Hepatocyte (in vitro differentiated cells): Measurements from ENCODE around the gene THEMIS2. TPM values are rescaled to one million over a fixed set of nuclear protein-coding genes. Genes with fewer than 3 reads are reported as not detected.
A peak's percentile ranks its signal among the peaks of the same experiment; 100 is the strongest.

ENCODE experiments used
- DNase-seq: peaks from one replicate; pipeline ENCODE4 v3.0.0-alpha.2; 2016; ENCODE audit warnings: low spot score
- H2AFZ ChIP-seq: fragments of 200-600 bp; sonication (generic); 2 replicates; pipeline ENCODE4 v1.6.0; 2016; ENCODE audit warnings: antibody characterized with exemption, mild to moderate bottlenecking
- H3K27ac ChIP-seq: fragments of 200-600 bp; sonication (generic); 2 replicates; pipeline ENCODE4 v1.5.1; 2016; ENCODE audit warnings: mild to moderate bottlenecking
- H3K27me3 ChIP-seq: fragments of 200-600 bp; sonication (generic); 2 replicates; pipeline ENCODE4 v1.6.1; 2016
- H3K36me3 ChIP-seq: fragments of 200-600 bp; sonication (generic); replicated peaks from 2 replicates; pipeline ENCODE4 v1.5.1; 2016; ENCODE audit warnings: low read depth; ENCODE audit not compliant: insufficient read depth
- H3K4me1 ChIP-seq: fragments of 200-600 bp; sonication (generic); 2 replicates; pipeline ENCODE4 v1.5.1; 2016; ENCODE audit warnings: mild to moderate bottlenecking, moderate library complexity; ENCODE audit not compliant: insufficient read depth
- H3K4me2 ChIP-seq: fragments of 200-600 bp; sonication (generic); 2 replicates; pipeline ENCODE4 v1.6.0; 2016
- H3K4me3 ChIP-seq: fragments of 200-600 bp; sonication (generic); 2 replicates; pipeline ENCODE4 v1.5.1; 2016; ENCODE audit warnings: mild to moderate bottlenecking
- H3K79me2 ChIP-seq: fragments of 200-600 bp; sonication (generic); 2 replicates; pipeline ENCODE4 v1.6.0; 2017; ENCODE audit warnings: mild to moderate bottlenecking
- H3K9me2 ChIP-seq: fragments of 200-600 bp; sonication (generic); replicated peaks from 2 replicates; pipeline ENCODE4 v1.6.0; 2017; ENCODE audit warnings: mild to moderate bottlenecking; ENCODE audit not compliant: insufficient read depth
- H3K9me3 ChIP-seq: fragments of 200-600 bp; sonication (generic); 2 replicates; pipeline ENCODE4 v1.5.1; 2016; ENCODE audit warnings: low read depth, mild to moderate bottlenecking
- H4K20me1 ChIP-seq: fragments of 200-600 bp; sonication (generic); 2 replicates; pipeline ENCODE4 v1.6.0; 2016; ENCODE audit warnings: mild to moderate bottlenecking; ENCODE audit not compliant: insufficient read depth, poor library complexity, severe bottlenecking
- EZH2 ChIP-seq: fragments of 200-600 bp; sonication (generic); IDR thresholded peaks from 2 replicates; pipeline ENCODE4 v1.6.1; 2016; ENCODE audit warnings: antibody characterized with exemption, mild to moderate bottlenecking, borderline replicate concordance
- EZH2phosphoT487 ChIP-seq: fragments of 200-600 bp; sonication (generic); IDR thresholded peaks from one replicate; pipeline ENCODE4 v1.6.1; 2018; ENCODE audit warnings: antibody characterized with exemption, mild to moderate bottlenecking, low read depth, moderate library complexity; ENCODE audit not compliant: unreplicated experiment, severe bottlenecking
- WGBS: methylation state at CpG from one replicate; pipeline ENCODE4 v1.1.6; 2016; ENCODE audit warnings: low lambda C conversion rate; ENCODE audit errors: missing lambda C conversion rate; 5-methylcytosine and 5-hydroxymethylcytosine counted together
- polyA plus RNA-seq: library from polyadenylated mRNA; unstranded; fragments of >200 nt; fragmentation: Nextera tagmentation; extraction: Ambion mirVana; gene quantifications from 2 replicates; pipeline ENCODE4 v1.2.1, GENCODE V29; 2016
- total RNA-seq: library from RNA; depleted of rRNA; stranded (reverse); fragments of >200 nt; gene quantifications from 2 replicates; pipeline ENCODE4 v1.2.3, GENCODE V29; 2014
- TF ChIP-seq, protein P1 (sequence below): fragments of 200-600 bp; sonication (generic); IDR thresholded peaks from 2 replicates; pipeline ENCODE4 v1.5.1; 2016; ENCODE audit warnings: antibody characterized with exemption, mild to moderate bottlenecking; ENCODE audit not compliant: poor library complexity

THEMIS2 gene
- total and polyA plus RNA-seq, 2 experiments from 2014 or later: 1.2 TPM; not detected in 1

DNA sequence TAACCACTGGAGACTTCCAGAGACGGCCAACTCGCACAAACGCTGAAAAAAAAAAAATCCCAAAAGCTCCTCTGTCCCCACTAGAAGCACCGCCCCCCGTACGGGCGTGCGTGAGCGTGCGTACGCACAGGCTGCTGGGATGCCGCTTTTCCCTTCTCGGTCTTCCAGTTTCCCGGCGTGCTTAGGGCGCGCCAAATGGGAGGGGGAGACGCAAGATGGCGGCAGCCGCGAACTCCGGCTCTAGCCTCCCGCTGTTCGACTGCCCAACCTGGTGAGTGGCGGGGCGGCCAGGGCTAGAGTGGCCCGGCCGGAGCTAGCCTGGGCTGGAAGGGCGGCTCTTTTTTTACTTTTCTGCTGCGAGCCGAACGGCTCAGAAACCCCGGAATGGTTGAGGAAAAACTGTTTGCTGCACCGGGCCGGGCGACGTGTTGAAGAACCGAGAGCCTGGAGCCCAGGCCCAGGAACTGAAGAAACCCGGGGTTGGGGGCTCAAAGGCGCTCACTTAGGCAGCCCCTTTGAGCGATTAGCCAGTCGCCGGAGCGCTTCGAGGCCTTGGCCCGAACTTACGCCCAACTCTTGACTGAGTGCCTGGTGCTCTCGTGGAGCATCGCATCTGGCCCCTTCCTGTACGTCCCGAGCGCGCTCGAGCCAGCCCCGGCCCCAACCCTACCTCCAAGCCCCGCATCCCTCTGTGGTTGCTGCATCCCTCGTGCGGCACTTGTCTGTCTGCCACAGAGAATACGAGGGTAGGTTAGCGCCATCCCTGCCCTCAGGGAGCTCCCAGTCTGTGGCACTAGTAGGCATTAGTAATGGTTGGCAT lies 41.5 kb upstream of the THEMIS2 start, which contains the start of gene PPP1R8:
Gene PPP1R8 (plus strand): TSS at position 162 of the 820 bp plus-strand sequence. CDS start 54 bp downstream, at position 216.
- peak within 1 kb of the TSS; percentile 89 for H3K4me2 ChIP-seq
- H3K4me1 ChIP-seq: peaks cover 12% of the 10 kb centered on the region
- peaks cover 51% of the 10 kb centered on the region for H3K79me2 ChIP-seq
- peaks cover 6% of the 10 kb centered on the region for H4K20me1 ChIP-seq
- H2AFZ ChIP-seq: peak within 1 kb of the TSS; percentile 95
- H3K9me3 ChIP-seq: no peaks in the 10 kb centered on the region
- peak; percentile 98 for DNase-seq
- H3K9me2 ChIP-seq: no peaks in the 10 kb centered on the region
- peak within 1 kb of the TSS; percentile 84 for H3K4me3 ChIP-seq
- no peaks in the 10 kb centered on the region for H3K27me3 ChIP-seq
- H3K36me3 ChIP-seq: no peaks in the 10 kb centered on the region
- TF ChIP-seq EZH2phosphoT487 (no peak), EZH2 (no peak)
- H3K27ac ChIP-seq: peak within 1 kb of the TSS; percentile 96
- WGBS: 1% methylated on average over 42 of the region's 60 CpGs

DNA sequence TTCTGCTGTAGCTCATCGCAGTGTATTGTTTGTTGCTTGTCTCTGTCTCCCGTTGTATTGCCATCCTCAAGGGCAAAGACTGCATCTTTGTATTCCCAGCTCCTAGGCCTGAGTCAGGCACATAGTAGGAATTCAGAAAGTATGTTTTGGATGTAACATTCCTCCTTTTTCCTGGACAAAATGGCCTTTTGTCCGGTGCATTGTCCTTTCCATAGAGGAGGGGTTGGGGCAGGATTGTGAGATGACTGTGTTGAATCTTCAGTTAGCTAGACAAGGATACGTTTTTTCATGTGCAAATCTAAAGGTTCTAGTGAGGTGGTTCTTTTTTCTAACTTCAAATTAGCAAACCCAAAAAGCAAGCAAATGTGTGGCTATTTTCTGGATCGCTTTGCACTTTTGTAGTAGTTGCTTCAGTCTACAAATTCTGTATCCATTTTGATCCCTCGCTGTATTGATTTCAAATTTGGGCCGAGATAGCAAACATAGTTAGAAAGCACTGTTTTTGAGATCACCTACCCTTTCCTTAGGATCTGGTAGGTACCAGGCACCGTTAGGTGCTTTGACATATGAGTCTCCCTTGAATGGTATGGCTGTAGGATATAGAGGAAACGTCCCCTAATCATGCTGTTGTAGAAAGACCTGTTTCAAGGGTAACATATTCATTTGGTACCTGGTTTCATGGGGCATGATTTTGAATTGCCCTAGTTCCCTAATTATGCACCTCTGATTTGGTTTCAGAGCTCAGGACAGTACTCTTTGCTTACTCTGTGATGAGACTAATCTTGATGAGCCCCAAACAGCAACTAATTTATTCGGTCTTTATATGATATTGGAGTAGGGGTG lies 40.6 kb upstream of the THEMIS2 start:
- no peaks in the 10 kb centered on the region for H3K27me3 ChIP-seq
- peak overlapping the region; percentile 84 for H3K4me3 ChIP-seq
- no peak for DNase-seq
- no peaks in the 10 kb centered on the region for H3K36me3 ChIP-seq
- WGBS: 52% methylated on average over 10 of the region's 10 CpGs
- no peaks in the 10 kb centered on the region for H3K9me3 ChIP-seq
- H3K4me2 ChIP-seq: peak overlapping the region; percentile 89
- TF ChIP-seq, protein P1, sequence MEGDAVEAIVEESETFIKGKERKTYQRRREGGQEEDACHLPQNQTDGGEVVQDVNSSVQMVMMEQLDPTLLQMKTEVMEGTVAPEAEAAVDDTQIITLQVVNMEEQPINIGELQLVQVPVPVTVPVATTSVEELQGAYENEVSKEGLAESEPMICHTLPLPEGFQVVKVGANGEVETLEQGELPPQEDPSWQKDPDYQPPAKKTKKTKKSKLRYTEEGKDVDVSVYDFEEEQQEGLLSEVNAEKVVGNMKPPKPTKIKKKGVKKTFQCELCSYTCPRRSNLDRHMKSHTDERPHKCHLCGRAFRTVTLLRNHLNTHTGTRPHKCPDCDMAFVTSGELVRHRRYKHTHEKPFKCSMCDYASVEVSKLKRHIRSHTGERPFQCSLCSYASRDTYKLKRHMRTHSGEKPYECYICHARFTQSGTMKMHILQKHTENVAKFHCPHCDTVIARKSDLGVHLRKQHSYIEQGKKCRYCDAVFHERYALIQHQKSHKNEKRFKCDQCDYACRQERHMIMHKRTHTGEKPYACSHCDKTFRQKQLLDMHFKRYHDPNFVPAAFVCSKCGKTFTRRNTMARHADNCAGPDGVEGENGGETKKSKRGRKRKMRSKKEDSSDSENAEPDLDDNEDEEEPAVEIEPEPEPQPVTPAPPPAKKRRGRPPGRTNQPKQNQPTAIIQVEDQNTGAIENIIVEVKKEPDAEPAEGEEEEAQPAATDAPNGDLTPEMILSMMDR: no peak
- TF ChIP-seq EZH2 (no peak), EZH2phosphoT487 (no peak)
- no peaks in the 10 kb centered on the region for H3K9me2 ChIP-seq
- peaks cover 6% of the 10 kb centered on the region for H4K20me1 ChIP-seq
- peak overlapping the region; percentile 96 for H3K27ac ChIP-seq
- peaks cover 61% of the 10 kb centered on the region for H3K79me2 ChIP-seq
- H2AFZ ChIP-seq: peak overlapping the region; percentile 91
- peaks cover 12% of the 10 kb centered on the region for H3K4me1 ChIP-seq

DNA sequence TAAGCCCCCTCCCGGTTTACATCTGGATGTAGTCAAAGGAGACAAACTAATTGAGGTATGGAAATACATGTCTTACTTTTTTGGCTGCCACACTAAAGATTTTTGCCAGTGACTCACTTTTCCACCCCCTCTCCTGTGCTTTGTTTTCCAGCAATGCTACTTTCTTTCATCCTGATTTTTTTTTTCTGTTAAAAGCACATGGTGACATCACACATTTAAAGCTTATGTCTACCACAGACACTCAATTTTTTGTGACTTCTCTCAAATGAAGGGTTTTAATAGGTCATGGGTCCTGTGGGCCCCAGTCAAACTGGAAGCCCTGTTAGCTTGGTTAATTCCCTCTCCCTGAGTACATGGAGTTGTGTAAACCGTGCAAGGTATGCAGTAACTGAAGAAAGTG lies 39.6 kb upstream of the THEMIS2 start:
- Histone ChIP-seq H3K27ac (no peak overlapping the region), H3K4me1 (peaks cover 12% of the 10 kb centered on the region), H3K9me2 (no peaks in the 10 kb centered on the region), H3K36me3 (no peaks in the 10 kb centered on the region), H3K4me2 (peak overlapping the region; percentile 89), H3K79me2 (peaks cover 71% of the 10 kb centered on the region), H3K27me3 (no peaks in the 10 kb centered on the region), H4K20me1 (peaks cover 6% of the 10 kb centered on the region), H3K9me3 (no peaks in the 10 kb centered on the region), H2AFZ (no peak overlapping the region), H3K4me3 (no peak overlapping the region)
- 84% methylated on average over 2 of the region's 2 CpGs for WGBS
- TF ChIP-seq EZH2: no peak
- TF ChIP-seq, protein P1: no peak
- no peak for TF ChIP-seq EZH2phosphoT487
- no peak for DNase-seq
